ENCODE data around the gene ATE1. TPM values are rescaled to one million over a fixed set of nuclear protein-coding genes. Genes with fewer than 3 reads are reported as not detected.

The ATE1 gene
- total and polyA plus RNA-seq, 2 donors (not counting 3 experiments of a cell fraction or from before 2014, with no cell fraction given): 8.7 to 27.1 TPM

DNA sequence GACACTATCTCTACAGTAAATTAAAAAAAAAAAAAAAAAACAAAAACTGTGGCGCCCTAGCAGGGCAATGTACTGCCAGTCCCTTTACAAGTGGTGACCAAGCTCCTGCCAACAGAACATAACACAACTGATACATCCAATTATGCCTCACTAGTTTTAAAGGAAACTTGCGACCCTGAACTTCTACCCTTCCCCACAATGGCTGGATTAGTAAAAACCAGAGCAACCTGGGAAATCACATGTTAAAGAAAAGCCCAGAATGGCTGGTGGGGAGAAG is 16.5 kb downstream of the ATE1 start:
- TF ChIP-seq GATA2 (IDR thresholded peaks at IDR 0.05; ENCODE audit: insufficient read depth, insufficient read length, low read depth, low read length) (no peak), POLR2AphosphoS5 (IDR thresholded peaks at IDR 0.05; ENCODE audit: insufficient read depth, low read depth, low read length) (no peak), JUN (IDR thresholded peaks at IDR 0.05; ENCODE audit: borderline replicate concordance, insufficient read depth, insufficient read length, low read depth) (no peak)
- TF ChIP-seq, protein P1, sequence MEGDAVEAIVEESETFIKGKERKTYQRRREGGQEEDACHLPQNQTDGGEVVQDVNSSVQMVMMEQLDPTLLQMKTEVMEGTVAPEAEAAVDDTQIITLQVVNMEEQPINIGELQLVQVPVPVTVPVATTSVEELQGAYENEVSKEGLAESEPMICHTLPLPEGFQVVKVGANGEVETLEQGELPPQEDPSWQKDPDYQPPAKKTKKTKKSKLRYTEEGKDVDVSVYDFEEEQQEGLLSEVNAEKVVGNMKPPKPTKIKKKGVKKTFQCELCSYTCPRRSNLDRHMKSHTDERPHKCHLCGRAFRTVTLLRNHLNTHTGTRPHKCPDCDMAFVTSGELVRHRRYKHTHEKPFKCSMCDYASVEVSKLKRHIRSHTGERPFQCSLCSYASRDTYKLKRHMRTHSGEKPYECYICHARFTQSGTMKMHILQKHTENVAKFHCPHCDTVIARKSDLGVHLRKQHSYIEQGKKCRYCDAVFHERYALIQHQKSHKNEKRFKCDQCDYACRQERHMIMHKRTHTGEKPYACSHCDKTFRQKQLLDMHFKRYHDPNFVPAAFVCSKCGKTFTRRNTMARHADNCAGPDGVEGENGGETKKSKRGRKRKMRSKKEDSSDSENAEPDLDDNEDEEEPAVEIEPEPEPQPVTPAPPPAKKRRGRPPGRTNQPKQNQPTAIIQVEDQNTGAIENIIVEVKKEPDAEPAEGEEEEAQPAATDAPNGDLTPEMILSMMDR (IDR thresholded peaks at IDR 0.05; ENCODE audit: extremely low read depth in 1 of 2, insufficient read depth in 1 of 2, low read depth in 1 of 2, low read length in 2 of 2): no peak
- TF ChIP-seq, protein P2, sequence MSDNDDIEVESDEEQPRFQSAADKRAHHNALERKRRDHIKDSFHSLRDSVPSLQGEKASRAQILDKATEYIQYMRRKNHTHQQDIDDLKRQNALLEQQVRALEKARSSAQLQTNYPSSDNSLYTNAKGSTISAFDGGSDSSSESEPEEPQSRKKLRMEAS (IDR thresholded peaks at IDR 0.05; ENCODE audit: insufficient read depth, insufficient read length): no peak
- Histone ChIP-seq H3K79me2 (ENCODE audit: control insufficient read depth, insufficient read depth, low read length) (no peaks in the 10 kb centered on the region), H3K27ac (ENCODE audit: insufficient read depth, low read depth, low read length) (no peak overlapping the region), H3K4me2 (ENCODE audit: insufficient read depth, low read length) (no peak overlapping the region), H3K36me3 (ENCODE audit: control insufficient read depth in 2 of 2, extremely low read depth in 1 of 2, insufficient read depth in 2 of 2, low read length in 2 of 2) (peaks cover 0 to 5% of the 10 kb centered on the region in 2 experiments), H3K9me1 (replicated peaks; ENCODE audit: control insufficient read depth, extremely low read depth, insufficient read depth, low read length) (no peaks in the 10 kb centered on the region), H4K20me1 (replicated peaks; ENCODE audit: control insufficient read depth, extremely low read depth, insufficient read depth, low read length) (no peaks in the 10 kb centered on the region), H3K9me3 (replicated peaks; ENCODE audit: control insufficient read depth, insufficient read depth, low read length) (no peaks in the 10 kb centered on the region), H3K27me3 (ENCODE audit: control insufficient read depth in 2 of 2, insufficient read depth in 2 of 2, low read length in 2 of 2) (no peaks in the 10 kb centered on the region), H3K4me3 (replicated peaks in 1 of 3; ENCODE audit: insufficient read depth in 1 of 3, low read depth in 1 of 3, low read length in 3 of 3) (no peak overlapping the region), H3K4me1 (ENCODE audit: control insufficient read depth, extremely low read depth, insufficient read depth, low read length) (no peaks in the 10 kb centered on the region), H2AFZ (ENCODE audit: low read depth, low read length) (no peak overlapping the region), H3K9ac (replicated peaks; ENCODE audit: extremely low read depth, insufficient read depth, low read length) (no peak overlapping the region)
- no peak for DNase-seq (ENCODE audit: low read depth, low spot score)
- intact Hi-C loops (cut with micrococcal nuclease): no loop called here
- dilution Hi-C loops (cut with MboI; ENCODE audit: extremely low pct_ligation_motif_present, low sequenced_read_pairs): no loop called here
- FAIRE-seq: no peak
- no TSS peak for BruUV-seq (replicated peaks)
- ChIA-PET POLR2A (no interaction called here), CTCF (interaction anchor here (1.7 kb wide), 1 partner anchor 11 kb away, joined by 10 read pairs; no protein-coding TSS in a partner anchor)
